Chondrocyte (in vitro differentiated cells): ENCODE data around the gene SRD5A1. TPM values are rescaled to one million over a fixed set of nuclear protein-coding genes. Genes with fewer than 3 reads are reported as not detected.

Experiments used
- DNase-seq: peaks from one replicate; pipeline ENCODE4 v3.0.0; 2021; ENCODE audit warnings: mixed read lengths, low spot score
- H3K27ac Mint-ChIP-seq: one replicate; pipeline ENCODE4 v1.8.0; 2021; ENCODE audit warnings: mild to moderate bottlenecking, moderate library complexity, mixed read lengths; ENCODE audit not compliant: unreplicated experiment
- H3K27me3 Mint-ChIP-seq: 2 replicates; pipeline ENCODE4 v1.8.0; 2021; ENCODE audit warnings: low read depth, mixed read lengths
- H3K36me3 Mint-ChIP-seq: 2 replicates; pipeline ENCODE4 v1.8.0; 2021; ENCODE audit warnings: low read depth, mixed read lengths
- H3K4me1 Mint-ChIP-seq: 2 replicates; pipeline ENCODE4 v1.8.0; 2021; ENCODE audit warnings: low read depth, mild to moderate bottlenecking, mixed read lengths
- H3K4me3 Mint-ChIP-seq: one replicate; pipeline ENCODE4 v1.8.0; 2021; ENCODE audit warnings: mild to moderate bottlenecking, moderate library complexity, mixed read lengths; ENCODE audit not compliant: unreplicated experiment
- H3K9me3 Mint-ChIP-seq: 2 replicates; pipeline ENCODE4 v1.8.0; 2021; ENCODE audit warnings: low read depth, mixed read lengths
- total RNA-seq: library from RNA; stranded (reverse); gene quantifications from 3 replicates; pipeline ENCODE4 v1.2.1, GENCODE V29; 2021
- TF ChIP-seq, protein P1 (sequence below): fragments of 200-600 bp; sonication (generic); IDR thresholded peaks from 2 replicates; pipeline ENCODE4 v1.5.0; 2021; ENCODE audit warnings: antibody characterized with exemption, mild to moderate bottlenecking, moderate library complexity

The SRD5A1 gene
- total RNA-seq, 1 donor from 2014 or later, result 32.3 TPM

GRCh38 chr5:6586647-6587042 lies 46.6 kb upstream of the SRD5A1 start:
- Mint-ChIP-seq H3K4me3 (no peak overlapping the region), H3K27ac (no peak overlapping the region), H3K9me3 (no peaks in the 10 kb centered on the region), H3K27me3 (peaks cover 38% of the 10 kb centered on the region), H3K36me3 (no peaks in the 10 kb centered on the region), H3K4me1 (peaks cover 9% of the 10 kb centered on the region)
- DNase-seq, result no peak
- TF ChIP-seq, protein P1, sequence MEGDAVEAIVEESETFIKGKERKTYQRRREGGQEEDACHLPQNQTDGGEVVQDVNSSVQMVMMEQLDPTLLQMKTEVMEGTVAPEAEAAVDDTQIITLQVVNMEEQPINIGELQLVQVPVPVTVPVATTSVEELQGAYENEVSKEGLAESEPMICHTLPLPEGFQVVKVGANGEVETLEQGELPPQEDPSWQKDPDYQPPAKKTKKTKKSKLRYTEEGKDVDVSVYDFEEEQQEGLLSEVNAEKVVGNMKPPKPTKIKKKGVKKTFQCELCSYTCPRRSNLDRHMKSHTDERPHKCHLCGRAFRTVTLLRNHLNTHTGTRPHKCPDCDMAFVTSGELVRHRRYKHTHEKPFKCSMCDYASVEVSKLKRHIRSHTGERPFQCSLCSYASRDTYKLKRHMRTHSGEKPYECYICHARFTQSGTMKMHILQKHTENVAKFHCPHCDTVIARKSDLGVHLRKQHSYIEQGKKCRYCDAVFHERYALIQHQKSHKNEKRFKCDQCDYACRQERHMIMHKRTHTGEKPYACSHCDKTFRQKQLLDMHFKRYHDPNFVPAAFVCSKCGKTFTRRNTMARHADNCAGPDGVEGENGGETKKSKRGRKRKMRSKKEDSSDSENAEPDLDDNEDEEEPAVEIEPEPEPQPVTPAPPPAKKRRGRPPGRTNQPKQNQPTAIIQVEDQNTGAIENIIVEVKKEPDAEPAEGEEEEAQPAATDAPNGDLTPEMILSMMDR, result no peak

DNA sequence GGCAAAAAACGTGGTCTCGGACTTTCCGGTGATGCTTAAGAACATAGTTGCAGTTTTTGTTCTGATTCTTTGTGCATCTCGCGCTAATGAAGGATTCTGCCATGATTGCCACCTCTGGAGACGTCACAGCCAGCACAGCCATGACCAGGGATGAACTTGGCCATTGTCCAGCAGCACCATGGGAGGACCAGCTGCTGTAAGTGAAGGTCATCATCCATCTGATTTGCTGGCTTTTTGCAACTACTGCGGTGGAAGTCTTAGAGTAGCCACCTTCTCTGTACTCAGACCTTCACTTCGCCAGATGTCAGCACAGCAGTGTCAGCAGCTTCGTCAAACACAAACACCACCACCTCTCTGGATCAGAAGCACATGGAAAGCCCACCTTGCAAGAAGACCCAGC lies 46.1 kb upstream of the SRD5A1 start:
- peaks cover 4% of the 10 kb centered on the region for H3K4me1 Mint-ChIP-seq
- no peak for DNase-seq
- TF ChIP-seq, protein P1, result no peak
- no peak overlapping the region for H3K27ac Mint-ChIP-seq
- H3K36me3 Mint-ChIP-seq, result no peaks in the 10 kb centered on the region
- peaks cover 38% of the 10 kb centered on the region for H3K27me3 Mint-ChIP-seq
- H3K4me3 Mint-ChIP-seq, result no peak overlapping the region
- no peaks in the 10 kb centered on the region for H3K9me3 Mint-ChIP-seq

DNA sequence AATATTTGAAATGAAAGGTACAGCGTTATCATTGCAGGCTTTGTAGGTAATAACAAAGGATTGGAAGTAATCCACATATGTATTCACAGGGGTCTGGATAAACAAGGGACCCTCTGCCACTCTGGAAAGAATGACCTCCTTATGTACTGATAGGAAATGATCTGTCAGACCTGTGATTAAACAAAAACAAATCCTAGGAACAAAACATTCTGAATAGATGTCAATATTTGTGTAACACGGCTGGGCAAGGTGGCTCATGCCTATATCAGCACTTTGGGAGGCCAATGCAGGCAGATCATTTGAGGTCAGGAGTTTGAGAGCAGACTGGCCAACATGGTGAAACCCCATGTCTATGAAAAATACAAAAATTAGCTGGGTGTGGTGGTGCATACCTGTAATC lies 42.7 kb upstream of the SRD5A1 start:
- H3K27me3 Mint-ChIP-seq, result peaks cover 24% of the 10 kb centered on the region
- no peak overlapping the region for H3K27ac Mint-ChIP-seq
- H3K9me3 Mint-ChIP-seq, result no peaks in the 10 kb centered on the region
- H3K4me3 Mint-ChIP-seq, result no peak overlapping the region
- no peaks in the 10 kb centered on the region for H3K4me1 Mint-ChIP-seq
- no peak for DNase-seq
- TF ChIP-seq, protein P1, result no peak
- no peaks in the 10 kb centered on the region for H3K36me3 Mint-ChIP-seq

GRCh38 chr5:6591671-6592288 lies 41.5 kb upstream of the SRD5A1 start:
- no peak for DNase-seq
- H3K27me3 Mint-ChIP-seq, result peaks cover 12% of the 10 kb centered on the region
- H3K4me1 Mint-ChIP-seq, result no peaks in the 10 kb centered on the region
- TF ChIP-seq, protein P1, result no peak
- no peak overlapping the region for H3K27ac Mint-ChIP-seq
- no peaks in the 10 kb centered on the region for H3K9me3 Mint-ChIP-seq
- peaks cover 10% of the 10 kb centered on the region for H3K36me3 Mint-ChIP-seq
- no peak overlapping the region for H3K4me3 Mint-ChIP-seq

- no peaks in the 10 kb centered on the region for H3K4me1 Mint-ChIP-seq
- no peak for DNase-seq
- no peak overlapping the region for H3K27ac Mint-ChIP-seq
- no peak overlapping the region for H3K4me3 Mint-ChIP-seq
- H3K9me3 Mint-ChIP-seq, result no peaks in the 10 kb centered on the region
- TF ChIP-seq, protein P1, result no peak
- peaks cover 17% of the 10 kb centered on the region for H3K36me3 Mint-ChIP-seq
- peaks cover 6% of the 10 kb centered on the region for H3K27me3 Mint-ChIP-seq
Observed at GRCh38 chr5:6592601-6593000, 40.6 kb upstream of the SRD5A1 start.
